HG03066 (cell line): Measurements from ENCODE around the gene CDR2.
"Not testable (repeated sequence)": the region's sequence is repeated elsewhere in the genome, so short reads cannot be mapped to it uniquely, and the experiment has no call there.

Experiments used
- ATAC-seq: cut with Tn5 transposase; IDR thresholded peaks from one replicate; pipeline ENCODE4 v1.9.1; 2021; ENCODE audit warnings: low read depth; ENCODE audit not compliant: unreplicated experiment

The CDR2 gene

DNA sequence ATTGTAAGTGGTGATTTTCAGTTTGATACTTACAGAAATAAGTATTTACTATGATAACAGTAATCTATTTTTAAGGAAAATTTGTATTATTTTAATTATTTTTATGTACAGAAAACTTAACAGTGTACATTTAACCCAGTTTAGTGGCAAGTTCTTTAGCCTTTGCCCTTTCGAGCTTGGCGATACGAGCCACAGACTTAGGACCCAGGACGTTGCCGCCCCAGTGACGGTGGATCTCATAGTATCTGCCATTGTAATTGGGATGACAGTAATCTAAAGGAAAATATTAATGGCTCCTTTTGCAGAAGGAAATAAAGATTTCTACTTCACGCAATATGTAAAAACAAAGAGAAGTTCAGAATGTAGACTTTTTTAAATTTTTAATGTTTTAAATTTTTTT, 5.2 kb upstream of the CDR2 start:
- ATAC-seq: no peak

DNA sequence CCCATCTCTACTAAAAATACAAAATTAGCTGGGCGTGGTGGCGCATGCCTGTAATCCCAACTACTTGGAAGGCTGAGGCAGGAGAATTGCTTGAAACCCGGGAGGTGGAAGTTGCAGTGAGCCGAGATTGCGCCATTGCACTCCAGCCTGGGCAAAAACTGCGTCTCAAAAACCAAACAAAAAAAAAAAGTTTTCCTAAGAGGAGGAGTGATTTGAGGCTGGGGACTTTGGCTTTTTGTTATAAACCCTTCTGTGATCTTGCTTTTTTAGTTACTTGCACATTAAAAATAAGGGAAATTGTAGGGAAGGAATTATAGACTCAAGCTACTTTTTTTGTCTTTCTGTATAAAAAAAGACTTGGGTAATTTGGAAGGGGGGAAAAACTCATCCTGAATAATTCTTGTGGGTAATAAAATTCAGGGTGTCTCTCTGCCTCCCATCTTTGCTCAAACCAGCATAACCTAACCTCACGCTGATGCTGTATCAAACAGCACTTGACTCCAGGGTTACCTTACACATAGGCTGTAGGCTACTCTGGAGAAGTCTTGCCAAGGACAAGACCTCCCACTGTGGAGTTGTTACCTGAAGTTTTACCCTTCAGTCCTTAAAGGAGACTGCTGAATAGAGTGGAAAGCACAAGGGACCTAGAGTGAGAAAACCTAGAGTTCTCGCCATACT, 1.7 kb upstream of the CDR2 start:
- ATAC-seq: no peak

DNA sequence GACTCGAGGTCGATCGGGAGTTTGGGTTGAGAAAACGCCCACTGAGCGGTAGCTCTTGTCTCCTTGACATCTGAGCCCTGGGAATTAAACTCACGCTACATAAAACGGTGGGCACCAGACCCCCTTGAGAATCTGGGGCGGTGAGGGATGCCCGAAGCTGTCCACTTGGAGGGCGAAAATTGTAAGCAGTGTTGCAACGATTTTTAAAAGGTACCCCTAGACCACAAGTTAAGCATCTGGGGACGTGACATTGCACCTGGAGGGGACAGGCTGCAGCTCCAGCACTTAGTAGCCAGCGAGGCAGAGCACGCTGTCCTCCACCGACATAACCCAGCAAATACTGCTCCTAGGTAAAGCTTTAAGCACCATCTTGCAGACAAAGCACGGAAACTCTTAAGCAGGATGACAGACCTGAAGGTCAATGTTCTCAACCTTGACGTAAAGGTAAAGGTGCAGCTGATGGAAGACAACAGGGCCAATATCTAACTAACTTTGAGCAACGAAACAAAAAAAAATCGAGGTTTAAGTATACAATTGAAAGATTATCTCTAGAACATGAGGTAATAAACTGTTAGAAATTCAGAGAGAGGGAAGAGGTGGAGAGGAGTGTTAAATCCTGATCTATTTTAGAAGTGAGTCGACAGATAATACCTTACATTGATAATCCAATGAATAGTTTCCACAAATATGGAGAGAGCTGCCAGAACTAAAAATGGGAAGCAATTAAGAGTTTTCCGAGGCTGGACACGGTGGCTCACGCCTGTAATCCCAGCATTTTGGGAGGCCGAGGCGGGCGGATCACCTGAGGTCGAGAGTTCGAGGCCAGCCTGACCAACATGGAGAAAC, 921 bp upstream of the CDR2 start:
- no peak for ATAC-seq

DNA sequence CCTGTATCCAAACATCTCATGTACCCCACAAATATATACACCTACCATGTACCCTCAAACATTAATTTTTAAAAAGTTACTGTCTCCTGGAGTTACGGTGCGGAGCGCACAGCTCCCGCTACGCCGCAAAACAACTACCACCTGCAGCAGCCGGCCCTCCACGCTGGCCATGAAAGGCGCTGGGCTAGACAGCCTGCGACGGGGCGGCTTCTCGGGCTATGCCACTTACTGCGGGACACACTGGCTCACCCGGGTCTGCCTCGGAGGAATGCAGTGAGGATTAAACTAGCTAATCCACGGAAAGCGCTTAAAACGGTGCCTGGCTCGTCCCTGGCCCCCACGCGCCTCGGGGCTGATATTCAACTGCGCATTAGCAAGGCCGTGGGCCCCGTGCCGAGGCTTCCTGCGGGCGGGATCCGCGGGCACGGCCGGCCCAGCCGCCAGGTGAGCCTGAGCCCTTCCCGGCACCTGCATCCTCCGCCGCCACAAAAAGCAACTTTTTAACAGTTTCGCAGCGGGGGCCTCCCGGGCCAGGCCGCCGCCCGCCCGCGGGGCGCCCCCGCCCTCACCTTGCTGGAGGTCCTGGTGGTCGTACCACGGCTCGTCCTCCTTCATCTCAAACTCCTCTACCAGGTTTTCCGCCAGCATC, 633 bp downstream of the CDR2 start:
- peak; percentile 4 for ATAC-seq

DNA sequence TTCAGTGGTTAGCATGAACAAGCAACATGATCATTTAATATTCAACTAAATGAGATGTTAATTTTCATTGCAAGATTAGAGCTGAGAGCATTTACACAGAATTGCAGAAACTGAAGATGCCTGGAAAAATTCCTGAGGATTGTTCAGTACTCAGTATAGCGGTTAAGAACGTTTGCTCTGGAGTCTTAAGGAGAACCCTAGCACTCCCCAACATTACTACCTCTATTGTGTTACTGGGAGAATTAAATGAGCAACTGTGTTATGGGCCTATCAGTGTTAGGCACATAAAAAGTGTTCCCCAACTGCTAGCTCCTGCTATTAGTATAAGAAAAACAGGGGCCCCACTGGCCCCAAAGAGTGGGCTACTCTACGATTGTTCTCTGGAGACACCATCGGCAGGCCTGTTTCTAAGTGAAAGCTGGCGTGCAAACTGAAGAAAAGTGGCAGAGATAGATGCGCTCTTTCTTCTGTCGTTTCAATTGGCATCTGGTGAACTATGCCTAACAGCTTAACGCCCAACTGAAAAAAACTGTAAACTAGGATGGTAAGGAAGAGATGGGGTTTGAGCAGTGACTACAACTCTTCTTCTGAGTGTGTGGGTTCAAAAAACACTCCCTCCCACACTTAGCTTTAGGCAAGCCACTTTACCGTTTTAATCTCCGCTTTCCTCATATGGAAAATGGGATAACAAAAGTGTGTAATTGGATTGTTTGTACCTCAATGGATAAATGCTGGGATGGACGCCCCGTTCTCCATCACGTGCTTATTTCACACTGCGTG, 1.3 kb downstream of the CDR2 start:
- no peak for ATAC-seq

DNA sequence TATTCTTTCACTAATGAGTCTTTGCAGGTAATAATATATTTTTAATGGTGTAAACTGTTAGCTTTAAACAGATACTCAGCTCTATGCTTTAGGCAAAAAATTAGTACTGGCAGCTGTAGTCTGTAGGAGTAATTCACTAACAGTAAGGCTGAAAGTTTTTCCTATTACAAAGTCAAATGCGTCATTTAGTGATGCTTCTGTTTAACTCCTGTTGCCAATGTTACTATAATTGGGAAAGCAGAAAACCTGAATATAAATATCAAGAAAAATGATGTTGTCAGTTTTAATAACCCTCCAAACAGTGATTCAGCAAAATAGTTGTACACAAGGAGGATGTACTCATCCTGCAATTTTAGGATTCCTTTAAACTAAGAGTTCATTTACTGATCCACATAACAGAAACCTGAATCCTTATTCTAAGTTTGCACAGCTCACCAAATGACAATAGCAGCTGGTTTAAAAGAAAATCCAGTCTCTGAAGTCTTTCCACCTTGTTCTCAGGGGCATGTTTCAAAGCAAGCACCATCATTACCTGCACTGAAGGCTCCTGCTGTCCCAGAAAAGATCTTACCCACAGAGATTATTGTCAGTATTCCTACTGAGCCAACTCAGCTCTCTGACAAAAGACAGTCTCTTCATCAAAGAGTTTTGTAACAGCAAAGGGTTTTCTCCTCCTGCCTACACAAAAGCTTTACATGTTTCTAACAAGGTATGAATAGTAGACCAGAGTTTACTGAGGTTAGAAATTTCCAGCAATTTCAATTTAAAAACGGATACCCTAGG, 4.2 kb downstream of the CDR2 start:
- ATAC-seq: no peak

DNA sequence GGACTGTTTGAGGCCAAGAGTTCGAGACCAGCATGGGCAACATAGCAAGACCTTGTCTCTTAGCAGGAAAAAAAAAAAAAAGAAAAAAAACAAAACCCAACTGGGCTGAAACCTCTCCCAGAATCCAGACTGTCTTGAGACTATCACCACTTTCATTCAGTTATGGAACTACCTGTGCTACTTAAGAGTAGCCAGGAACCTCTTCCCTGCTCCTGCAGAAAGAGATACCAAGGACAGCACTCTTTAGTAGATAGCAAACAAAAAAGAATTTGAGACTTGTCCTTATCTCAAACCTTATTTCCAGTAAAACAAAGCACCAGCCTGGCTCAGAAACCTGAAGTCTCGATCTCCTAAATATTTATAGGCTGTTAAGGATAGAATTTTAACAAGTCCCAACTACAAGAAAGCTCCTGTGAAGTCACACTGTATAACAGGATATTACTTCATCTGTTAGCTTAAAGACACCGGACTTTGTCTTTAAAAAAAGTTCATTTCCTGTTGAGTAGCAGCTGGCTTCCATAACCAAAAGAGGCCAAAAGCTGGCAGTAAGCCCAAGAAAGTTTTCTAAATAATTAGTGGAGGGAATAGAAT, 5.1 kb downstream of the CDR2 start:
- no peak for ATAC-seq

DNA sequence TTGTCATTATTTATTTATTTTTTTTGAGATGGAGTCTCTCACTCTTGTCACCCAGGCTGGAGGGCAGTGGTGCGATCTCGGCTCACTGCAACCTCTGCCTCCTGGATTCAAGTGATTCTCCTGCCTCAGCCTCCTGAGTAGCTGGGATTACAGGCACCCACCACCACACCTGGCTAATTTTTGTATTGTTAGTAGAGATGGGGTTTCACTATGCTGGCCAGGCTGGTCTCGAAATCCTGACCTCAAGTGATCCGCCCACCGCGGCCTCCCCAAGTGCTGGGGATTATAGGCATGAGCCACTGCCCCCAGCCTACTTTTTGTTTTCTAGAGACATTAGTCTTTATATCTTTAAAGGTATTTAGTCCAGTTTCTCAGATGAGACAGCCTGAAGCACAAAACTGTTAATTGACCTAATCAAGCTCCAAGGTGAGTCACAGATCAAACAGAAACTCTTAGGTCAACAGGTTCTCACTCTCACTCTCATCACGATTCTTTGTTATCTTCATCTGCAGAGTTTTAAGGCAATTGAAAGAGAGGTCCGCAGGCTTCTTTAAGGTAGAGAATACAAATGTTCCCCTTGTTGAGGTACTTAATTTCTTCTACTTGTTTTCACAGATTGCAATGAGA, 6.1 kb downstream of the CDR2 start:
- not testable (repeated sequence) for ATAC-seq

DNA sequence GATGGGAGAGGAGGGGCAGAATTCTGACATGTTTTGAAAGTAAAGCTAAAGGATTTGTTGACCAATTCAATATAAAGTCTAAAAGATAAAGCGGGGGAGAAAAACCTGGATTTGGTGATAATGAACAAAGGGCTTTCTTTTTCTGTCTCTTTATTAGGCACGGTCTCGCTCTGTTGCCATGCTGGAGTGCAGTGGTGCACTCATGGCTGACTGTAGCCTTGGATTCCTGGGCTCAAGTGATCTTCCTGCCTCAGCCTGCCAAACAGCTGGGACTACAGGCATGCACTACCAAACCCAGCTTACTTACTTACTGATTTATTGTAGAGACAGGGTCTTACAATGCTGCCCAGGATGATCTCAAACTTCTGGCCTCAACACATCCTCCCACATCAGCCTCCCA, 7.5 kb downstream of the CDR2 start:
- ATAC-seq: no peak

DNA sequence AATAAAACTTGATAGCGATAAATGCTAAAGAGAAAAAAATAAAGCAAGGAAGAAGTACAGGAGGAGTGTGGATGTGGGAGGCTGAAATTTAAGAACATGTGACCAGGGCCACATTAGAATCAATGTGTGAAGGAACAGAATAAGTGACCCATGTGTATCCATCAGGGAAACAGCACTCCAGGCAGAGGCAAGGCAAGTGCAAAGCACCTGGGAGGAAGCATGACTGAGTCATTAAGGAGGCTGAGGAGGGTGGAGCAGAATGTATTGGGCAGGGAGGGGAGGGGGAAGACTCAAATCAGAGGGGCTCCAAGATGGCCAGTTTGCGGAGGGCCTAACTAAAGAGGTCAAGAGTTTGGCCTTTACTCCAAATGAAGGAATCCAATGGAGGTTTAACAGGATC, 8.0 kb downstream of the CDR2 start:
- no peak for ATAC-seq

DNA sequence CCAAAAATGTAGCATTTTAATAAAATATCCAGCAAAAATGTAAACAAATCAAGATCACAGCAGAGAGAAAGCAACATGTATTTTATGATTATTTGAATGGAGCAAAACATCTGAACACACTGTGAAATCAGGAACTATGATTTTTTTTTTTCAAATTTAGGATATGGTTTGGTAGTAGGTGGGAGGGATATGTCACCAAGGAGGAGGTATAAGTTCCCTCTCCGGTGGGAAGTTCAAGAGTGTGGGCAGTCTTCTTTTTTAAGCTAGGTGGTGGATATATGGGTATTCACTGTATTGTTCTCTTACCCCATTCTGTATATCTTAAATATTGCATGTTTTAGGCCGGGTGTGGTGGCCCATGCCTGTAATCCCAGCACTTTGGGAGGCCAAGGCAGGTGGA, 10.2 kb downstream of the CDR2 start:
- ATAC-seq: no peak

DNA sequence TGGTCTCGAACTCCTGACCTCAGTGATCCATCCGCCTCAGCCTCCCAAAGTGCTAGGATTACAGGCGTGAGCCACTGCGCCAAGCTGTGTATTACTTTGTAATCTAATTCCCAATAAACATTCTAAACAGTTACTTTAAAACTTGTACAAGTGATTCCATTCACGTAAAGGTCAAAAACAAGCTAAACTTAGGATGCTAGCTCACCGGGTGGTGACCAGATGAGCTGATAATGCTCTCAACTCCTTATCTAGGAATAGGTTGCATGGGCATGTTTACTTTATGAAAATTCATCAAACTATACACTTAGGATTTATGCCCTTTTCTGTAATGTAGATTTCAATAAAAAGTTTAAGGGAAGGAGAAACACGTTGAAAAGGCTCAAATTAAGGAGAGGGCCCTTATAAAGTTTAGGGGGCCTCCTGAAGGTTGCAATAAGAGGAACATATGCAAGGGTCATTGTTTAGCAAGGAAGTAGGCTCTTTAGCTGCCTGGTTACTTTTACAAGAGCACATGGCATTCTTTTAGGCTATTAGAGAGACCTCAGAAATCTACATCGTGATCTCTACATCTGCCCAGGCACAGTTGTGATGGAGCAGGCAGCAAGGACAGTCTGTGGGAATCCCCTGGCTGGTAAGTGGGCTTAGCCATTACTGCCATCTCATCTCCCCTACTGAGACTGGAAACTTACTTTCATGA, 13.3 kb downstream of the CDR2 start:
- no peak for ATAC-seq

DNA sequence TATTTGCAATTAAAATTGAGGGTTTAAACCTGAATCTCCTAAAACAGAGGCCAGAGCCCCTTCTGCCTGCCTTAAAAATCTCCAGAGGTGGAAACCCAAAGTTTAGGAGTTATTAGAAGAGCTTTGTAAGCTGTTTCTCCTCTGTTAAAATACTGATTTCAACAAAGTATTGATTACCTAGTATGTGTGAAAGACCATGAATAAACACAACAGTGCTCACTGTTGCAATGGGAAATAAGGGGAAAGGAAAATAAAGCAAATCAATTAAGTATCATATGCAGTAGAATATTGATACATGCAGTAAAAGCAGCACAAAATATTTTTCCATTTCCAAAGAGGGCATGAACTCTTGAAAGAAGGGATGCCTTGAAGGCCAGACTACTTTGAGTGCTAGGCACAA, 14.7 kb downstream of the CDR2 start:
- no peak for ATAC-seq

DNA sequence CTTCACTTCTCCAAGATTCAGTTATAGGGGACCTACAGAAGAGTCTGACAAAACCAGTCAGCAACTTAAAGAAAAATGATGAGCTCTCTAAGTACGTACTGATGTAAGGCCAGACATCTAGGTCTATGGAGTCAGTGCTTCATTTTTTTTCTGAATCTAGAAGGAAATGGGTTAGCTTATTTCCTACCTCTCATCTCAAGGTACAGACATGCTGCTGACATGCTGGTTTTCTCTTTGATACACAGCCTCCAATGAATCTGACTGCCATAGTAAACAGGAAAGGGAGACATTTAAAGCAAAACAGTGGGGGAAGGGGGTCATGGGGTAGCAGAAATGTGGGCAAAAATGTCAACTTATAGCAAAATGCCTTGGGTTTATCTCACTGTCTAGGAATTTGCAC, 16.4 kb downstream of the CDR2 start:
- no peak for ATAC-seq

DNA sequence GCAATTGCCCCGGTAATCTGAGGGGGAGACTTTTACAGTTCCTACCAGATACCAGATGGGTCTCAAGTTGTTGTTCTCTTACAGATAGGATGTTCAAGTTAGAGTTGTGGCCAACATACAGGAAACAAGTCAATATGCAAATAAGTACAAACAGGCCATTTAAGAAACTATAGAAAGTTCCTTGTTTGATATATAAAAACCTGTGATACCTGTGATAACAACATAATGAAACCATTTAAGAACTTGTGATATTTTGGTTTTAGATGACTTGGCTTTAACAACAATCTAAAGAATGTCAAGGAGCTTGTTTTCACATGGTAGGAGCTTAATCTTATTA, 16.8 kb downstream of the CDR2 start:
- peak; percentile 70 for ATAC-seq

DNA sequence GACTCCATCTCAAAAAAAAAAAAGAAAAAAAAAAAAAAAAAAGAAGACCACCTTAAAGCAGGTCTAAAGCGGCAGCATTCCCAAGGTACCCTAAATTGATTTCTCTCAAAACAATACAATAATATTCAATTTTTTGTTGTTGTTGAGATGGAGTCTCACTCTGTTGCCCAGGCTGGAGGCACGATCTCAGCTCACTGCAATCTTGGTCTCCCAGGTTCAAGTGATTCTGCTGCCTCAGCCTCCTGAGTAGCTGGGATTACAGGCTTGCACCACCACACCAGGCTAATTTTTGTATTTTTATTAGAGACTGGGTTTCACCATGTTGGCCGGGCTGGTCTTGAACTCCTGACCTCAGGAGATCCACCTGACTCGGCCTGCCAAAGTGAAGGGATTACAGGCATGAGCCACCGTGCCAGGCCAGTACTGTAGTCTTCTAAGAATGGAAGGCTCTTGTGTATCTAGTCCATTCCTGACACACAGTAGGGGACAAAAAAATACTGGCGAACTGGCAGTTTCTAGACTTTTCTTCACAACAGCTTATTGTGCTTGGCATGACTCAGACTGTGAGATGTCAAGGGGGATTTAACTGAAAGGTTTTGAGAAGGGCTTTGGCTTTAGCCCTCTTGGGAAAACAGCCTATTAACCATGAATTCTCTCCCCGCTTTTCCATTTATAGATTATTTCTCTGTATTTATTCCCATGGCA, 17.3 kb downstream of the CDR2 start:
- no peak for ATAC-seq

DNA sequence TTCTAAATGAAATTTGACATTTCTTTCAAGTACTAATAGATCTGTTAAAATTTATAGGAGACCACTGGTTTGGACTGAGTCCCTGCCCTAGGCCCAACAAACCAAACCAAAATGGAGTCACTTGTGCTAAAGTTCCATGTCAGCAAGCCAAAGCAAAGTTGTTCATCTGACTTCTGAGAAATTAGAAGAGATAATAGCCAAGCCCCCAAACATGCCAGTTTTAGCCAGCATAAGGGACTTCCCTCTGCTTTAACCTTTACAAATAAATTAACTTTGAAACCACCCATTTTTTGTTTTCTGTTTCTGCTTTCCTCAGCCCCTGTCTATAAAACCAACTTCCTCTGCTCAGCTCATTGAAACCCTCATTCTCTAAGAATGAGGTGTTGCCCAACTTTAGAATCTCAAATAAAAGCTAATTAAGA, 18.9 kb downstream of the CDR2 start:
- ATAC-seq: no peak

DNA sequence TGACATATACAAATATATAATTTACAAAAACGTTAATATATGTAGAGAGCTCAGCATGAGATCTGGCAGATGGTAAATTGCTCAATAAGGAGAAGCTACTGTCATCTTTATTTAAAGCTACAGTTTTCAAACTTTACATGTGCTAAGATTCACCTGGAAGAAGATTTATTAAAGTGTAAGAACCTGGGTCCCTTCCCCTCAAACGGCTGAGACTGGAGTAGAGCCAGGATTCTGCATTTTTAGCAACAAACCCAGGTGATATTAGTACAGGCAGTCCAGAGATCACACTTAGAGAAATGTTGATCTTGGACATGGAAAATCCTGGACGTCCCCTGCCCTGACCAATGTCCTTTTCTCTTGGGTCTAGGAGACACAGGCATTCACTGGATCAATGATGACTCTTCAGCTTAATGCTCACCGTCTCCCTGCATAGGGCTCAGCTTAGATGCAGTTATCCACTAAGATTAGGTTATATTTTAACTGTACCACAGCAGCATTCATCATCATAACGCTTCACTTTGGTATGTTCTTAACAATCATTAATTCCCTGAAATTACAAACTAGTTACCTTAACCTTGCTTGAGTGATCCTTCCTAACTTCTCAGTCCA, 20.4 kb downstream of the CDR2 start:
- no peak for ATAC-seq
